Ishikawa (cell line): ENCODE results near the gene ARL6IP1.

Source experiments
- CEBPB ChIP-seq: IDR thresholded peaks from 2 replicates; pipeline ENCODE4 v1.6.1; 2012
- CREB1 ChIP-seq: IDR thresholded peaks from 2 replicates; pipeline ENCODE4 v1.6.1; 2012; ENCODE audit warnings: low read depth
- EGR1 ChIP-seq: IDR thresholded peaks from 2 replicates; pipeline ENCODE4 v1.6.1; 2012
- EP300 ChIP-seq: IDR thresholded peaks from 2 replicates; pipeline ENCODE4 v1.6.1; 2012; ENCODE audit warnings: borderline replicate concordance
- FOXM1 ChIP-seq: IDR thresholded peaks from 2 replicates; pipeline ENCODE4 v1.6.1; 2012; ENCODE audit warnings: low read depth, borderline replicate concordance
- MAX ChIP-seq: IDR thresholded peaks from 2 replicates; pipeline ENCODE4 v1.6.1; 2012
- NFIC ChIP-seq: IDR thresholded peaks from 2 replicates; pipeline ENCODE4 v1.6.1; 2012
- RAD21 ChIP-seq: IDR thresholded peaks from 2 replicates; pipeline ENCODE4 v1.6.1; 2012; ENCODE audit warnings: low read depth
- REST ChIP-seq: IDR thresholded peaks from 2 replicates; pipeline ENCODE4 v1.6.1; 2012; ENCODE audit warnings: low read depth, mild to moderate bottlenecking
- TAF1 ChIP-seq: IDR thresholded peaks from 2 replicates; pipeline ENCODE4 v1.6.1; 2012; ENCODE audit warnings: low read depth, mild to moderate bottlenecking
- TCF12 ChIP-seq: IDR thresholded peaks from 2 replicates; pipeline ENCODE4 v1.6.1; 2012; ENCODE audit warnings: low read depth
- TEAD4 ChIP-seq: IDR thresholded peaks from 2 replicates; pipeline ENCODE4 v1.6.1; 2012
- YY1 ChIP-seq: IDR thresholded peaks from 2 replicates; pipeline ENCODE4 v1.6.1; 2012; ENCODE audit warnings: low read depth
- ZBTB7A ChIP-seq: IDR thresholded peaks from 2 replicates; pipeline ENCODE4 v1.6.1; 2012; ENCODE audit warnings: low read depth
- TF ChIP-seq, protein P1 (sequence below): IDR thresholded peaks from 2 replicates; pipeline ENCODE4 v1.6.1; 2012

ARL6IP1 gene

GRCh38 chr16:18801145-18801972, at the start of gene ARL6IP1:
TSS of gene ARL6IP1 (minus strand) at chr16:18801549. CDS start at chr16:18801466, 83 bp downstream.
- peak; percentile 38; the same call in 1 of the 2 replicates for TF ChIP-seq TCF12
- no peak; the same call in 1 of the 2 replicates for TF ChIP-seq EGR1
- TF ChIP-seq, protein P1, sequence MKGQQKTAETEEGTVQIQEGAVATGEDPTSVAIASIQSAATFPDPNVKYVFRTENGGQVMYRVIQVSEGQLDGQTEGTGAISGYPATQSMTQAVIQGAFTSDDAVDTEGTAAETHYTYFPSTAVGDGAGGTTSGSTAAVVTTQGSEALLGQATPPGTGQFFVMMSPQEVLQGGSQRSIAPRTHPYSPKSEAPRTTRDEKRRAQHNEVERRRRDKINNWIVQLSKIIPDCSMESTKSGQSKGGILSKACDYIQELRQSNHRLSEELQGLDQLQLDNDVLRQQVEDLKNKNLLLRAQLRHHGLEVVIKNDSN = no peak
- TF ChIP-seq MAX = peak; percentile 58; the same call in 1 of the 2 replicates
- TF ChIP-seq CEBPB = no peak; the same call in 1 of the 2 replicates
- TF ChIP-seq ZBTB7A = peak; percentile 39; the same call in 1 of the 2 replicates
- peak; percentile 47; the same call in 1 of the 2 replicates for TF ChIP-seq RAD21
- TF ChIP-seq NFIC = no peak; the same call in 1 of the 2 replicates
- peak; percentile 54 for TF ChIP-seq YY1
- TF ChIP-seq TAF1 = peak; percentile 91
- TF ChIP-seq FOXM1 = peak; percentile 100
- TF ChIP-seq TEAD4 = no peak
- peak; percentile 37; the same call in 1 of the 2 replicates for TF ChIP-seq EP300
- TF ChIP-seq CREB1 = peak; percentile 35; the same call in 1 of the 2 replicates
- no peak for TF ChIP-seq REST

- no peak for TF ChIP-seq EP300
Measured at GRCh38 chr16:18846416-18846815, 45.1 kb upstream of the ARL6IP1 start.

DNA sequence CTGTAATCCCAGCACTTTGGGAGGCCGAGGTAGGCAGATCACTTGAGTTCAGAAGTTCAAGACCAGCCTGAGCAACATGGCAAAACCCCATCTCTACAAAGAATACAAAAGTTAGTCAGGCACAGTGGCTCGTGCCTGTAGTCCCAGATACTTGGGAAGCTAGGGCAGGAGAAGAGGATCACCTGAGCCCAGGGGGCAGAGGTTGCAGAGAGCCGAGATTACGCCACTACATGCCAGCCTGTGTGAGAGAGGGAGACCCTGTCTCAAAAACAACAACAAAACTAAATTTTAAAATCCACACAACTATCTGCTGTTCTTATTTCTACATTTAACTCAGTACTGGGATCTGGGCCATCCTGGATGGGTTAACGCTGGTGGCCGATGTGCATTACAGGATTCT, 41.2 kb upstream of the ARL6IP1 start:
- TF ChIP-seq CREB1 = no peak
- no peak for TF ChIP-seq FOXM1
- no peak for TF ChIP-seq TCF12
- no peak for TF ChIP-seq TEAD4
- TF ChIP-seq YY1 = no peak
- TF ChIP-seq ZBTB7A = no peak
- no peak for TF ChIP-seq NFIC
- TF ChIP-seq, protein P1 = no peak
- TF ChIP-seq EGR1 = no peak
- no peak for TF ChIP-seq EP300
- no peak for TF ChIP-seq TAF1
- TF ChIP-seq CEBPB = no peak
- no peak for TF ChIP-seq REST
- TF ChIP-seq MAX = no peak
- no peak for TF ChIP-seq RAD21

DNA sequence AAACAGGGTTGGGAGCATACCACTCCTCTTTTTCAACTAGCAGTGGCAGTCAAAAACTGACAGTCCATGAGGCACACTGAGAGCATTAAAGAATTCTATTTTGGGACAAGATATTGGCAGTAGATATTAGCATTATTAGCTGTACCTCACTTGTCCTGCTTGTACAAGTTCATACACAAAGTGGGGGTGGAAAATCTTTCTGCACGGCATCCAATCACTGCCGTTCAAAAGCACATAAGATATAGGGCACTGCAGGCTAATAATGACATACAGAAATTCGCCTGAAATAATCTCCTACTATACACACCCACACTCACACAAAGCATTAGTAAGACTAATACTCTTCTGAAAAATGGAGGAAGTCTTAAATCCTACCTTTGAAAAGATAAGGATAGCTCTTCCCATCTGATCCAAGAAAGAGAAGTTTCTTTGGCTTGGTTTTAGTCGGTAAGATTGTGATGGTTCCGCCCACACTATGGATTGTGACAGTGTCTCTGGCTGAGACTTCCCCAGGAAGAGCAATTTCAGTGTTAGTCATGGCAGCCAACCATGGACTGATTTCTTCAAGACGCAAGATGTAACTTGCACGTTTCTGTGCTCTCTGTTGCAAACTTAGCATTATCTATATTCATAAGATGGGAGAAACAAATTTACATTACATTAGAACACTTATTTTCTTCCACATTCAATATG, 40.6 kb upstream of the ARL6IP1 start:
- no peak for TF ChIP-seq RAD21
- no peak for TF ChIP-seq REST
- no peak for TF ChIP-seq MAX
- TF ChIP-seq FOXM1 = no peak
- TF ChIP-seq CREB1 = no peak
- no peak for TF ChIP-seq TCF12
- TF ChIP-seq CEBPB = no peak
- TF ChIP-seq TEAD4 = no peak
- TF ChIP-seq TAF1 = no peak
- TF ChIP-seq ZBTB7A = no peak
- TF ChIP-seq NFIC = no peak
